Peyer's patch (tissue), 4 donors: ENCODE measurements around the gene HCAR2.

Source experiments
- CTCF ChIP-seq, 6 experiments: fragments of 450-650 bp in 4 of 6; fragments of 200-600 bp in 2 of 6; sonication (generic) in 1 of 6; IDR thresholded peaks; one replicate each; pipeline ENCODE4 v1.5.1; 2017 to 2019; ENCODE audit warnings: antibody characterized with exemption in 6 of 6, mild to moderate bottlenecking in 3 of 6, moderate library complexity in 1 of 6
- POLR2A ChIP-seq, 2 donors: fragments of 450-650 bp; IDR thresholded peaks; one replicate each; pipeline ENCODE4 v1.5.1; 2017; ENCODE audit warnings: antibody characterized with exemption in 2 of 2, mild to moderate bottlenecking in 2 of 2, moderate library complexity in 2 of 2

GRCh38 chr12:122672515-122672914 lies 30.6 kb downstream of the HCAR2 start:
- TF ChIP-seq CTCF (IDR thresholded peaks at IDR 0.05) (no peak), POLR2A (IDR thresholded peaks at IDR 0.05) (no peak)
